Measurements from ENCODE around the gene GALNT10.

The GALNT10 gene

DNA sequence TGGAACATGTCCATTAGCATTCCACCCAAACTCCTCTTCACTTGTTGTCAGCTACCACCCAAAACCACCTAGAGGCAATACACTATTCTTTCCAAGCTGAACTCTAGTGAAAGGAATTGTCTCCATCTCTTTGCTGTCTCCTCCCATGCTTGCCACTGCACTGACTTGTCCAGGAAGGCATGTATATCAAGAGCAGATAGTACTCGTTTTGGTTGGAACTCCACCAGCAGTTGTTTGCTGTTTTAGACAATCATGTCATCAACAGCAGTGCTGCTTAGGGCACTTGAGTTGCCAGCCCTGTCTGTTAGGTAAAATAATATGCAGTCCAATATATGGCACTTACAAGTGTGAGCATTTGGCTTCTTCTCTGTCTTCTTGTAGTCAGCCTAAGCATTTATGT, 175.3 kb downstream of the GALNT10 start:
- DNase-seq = no peak

DNA sequence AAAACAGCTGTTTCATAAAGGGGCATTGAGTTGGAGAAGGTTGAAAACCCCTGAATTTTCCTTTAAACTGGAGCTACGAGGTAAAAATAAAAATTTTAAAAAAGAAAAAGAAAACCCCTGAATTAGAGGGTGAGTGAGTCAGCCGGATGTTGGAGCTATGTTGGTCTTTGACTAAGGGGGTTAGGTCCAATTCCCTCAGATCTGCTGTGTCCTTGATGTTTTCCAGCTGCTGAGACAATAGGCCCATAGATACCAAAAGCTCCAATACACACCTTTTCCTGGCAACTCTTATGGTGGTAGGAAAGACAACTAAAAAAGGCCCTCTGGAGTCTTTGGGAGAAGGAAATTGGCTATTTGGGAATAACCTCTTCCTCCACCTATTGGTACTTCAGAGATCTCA, 175.8 kb downstream of the GALNT10 start:
- DNase-seq = no peak

DNA sequence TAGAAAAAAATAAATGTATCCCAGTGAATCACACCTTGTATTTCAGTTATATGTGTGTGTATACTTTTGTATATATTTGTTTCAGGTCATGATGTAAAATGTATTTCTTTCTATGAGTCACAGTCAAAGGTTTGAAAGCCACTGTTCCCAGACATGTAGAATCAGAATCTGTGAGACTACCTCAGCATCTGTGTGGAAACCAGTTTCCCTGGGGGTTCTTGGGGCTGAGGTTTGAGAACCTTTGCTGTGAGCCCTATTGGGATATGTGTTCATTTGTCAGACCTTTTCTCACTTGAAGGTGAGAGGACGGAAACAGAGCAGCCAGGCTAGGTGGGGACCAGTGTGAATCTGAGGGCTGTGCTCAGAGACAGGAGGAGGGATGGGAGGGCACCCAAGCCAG, 176.6 kb downstream of the GALNT10 start:
- no peak for DNase-seq

DNA sequence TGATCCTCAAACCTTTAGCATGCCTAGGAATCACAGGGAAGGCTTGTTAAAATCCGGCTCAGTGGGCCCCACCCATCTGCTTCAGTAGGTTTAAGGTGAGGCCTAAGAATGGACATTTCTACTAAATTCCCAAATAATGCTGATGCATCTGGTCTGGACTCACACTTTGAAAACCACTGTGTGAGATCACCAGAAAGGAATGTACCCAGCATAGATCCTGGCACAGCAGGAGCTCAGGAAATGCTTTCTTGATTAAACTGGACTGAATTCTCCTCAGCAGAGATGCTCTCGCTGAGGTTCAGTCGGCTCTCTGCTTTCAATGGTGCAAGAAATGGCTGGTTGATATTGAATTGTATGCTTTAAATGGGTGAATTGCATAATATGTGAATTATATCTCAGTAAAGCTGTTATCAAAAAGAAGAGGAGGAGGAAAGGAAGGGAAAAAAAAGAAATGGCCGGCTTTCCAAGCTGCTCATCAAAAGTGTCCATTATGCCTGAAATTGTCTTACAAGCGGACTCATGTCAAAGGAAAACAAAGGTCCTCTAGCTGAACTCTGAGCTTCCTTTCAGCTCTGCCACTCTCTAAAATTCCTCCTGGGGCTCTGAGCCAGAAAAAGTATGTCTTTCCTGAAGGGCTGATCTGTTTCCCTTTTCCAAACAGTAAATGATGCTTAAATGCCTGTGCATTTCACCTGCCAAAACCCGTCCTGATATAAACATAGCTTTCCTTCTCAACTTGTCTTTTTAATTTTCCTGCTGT, 177.7 kb downstream of the GALNT10 start:
- no peak for DNase-seq

DNA sequence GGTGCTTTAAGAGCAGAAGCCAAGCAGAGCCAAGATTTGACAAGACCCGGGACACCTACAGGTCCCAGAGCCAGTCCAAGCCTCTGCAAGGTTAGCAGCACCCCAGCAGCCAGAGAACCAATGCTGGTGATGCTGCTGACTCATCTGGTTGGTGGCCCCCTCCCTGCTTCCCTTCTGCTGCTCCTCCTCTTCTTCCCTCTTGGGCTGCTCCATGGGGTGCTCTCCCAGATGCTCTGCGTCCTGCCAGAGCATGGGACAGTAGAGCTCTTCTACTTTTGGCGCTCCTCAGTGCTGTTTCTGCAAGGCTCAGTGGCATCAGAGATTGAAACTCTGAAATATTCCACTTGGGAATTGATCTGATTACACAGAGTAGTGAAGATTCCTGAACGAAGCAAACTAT, 179.1 kb downstream of the GALNT10 start:
- no peak for DNase-seq

DNA sequence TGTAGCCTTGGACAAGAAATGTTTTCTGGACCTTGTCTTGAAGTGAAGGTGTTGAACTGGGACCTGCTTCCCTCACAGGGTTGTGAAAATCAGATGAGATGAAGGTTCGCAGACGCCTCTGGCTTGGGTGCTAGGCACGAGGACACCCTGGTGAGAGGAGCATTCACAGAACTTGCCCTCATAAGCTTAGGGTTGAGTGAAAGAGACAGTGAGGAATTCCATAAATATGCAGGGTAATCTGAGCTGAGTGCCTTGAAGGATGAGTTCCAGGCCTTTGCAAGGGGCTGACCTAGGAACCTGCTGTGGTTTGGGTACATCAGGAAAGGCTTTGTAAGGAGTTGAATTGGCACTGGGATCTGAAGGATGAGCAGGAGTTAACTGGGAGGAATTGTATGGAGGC, 179.6 kb downstream of the GALNT10 start:
- no peak for DNase-seq

DNA sequence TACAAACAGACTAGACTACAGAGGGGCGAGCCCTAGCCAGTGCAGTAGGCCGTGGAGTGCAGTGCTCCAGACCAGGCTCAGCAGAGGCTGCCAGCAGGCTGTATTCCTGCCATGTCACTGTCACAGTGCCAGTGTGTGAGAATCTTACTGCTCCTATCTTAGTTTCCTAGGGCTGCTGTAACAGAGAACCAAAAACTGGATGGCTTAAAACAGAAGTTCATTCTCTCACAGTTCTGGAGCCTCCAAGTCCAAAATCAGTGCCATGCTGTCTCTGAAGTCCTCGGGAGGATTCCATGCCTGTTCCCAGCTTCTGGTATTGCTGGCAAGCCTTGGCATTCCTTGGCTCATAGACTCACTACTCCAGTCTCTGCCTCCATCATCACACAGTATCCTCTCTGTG, 180.3 kb downstream of the GALNT10 start:
- DNase-seq = no peak

DNA sequence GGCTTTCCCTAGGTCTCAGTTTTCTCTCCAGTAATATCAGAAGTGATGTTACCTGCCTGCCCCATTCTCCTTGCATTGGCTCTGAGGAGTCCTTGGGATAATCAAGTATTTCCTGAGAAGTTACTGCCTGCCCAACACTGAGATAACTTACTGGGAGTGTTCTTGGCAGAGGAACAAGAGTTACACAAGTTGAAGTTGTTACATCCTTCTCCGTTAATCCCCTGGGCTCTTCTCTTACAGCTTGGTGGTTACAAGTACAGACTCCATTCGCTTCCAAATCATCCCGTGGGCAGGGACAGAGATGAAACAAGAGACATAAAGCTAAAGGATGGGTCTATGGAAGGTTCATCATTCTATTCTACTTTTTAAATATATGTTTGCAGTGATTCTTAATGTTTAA, 181.2 kb downstream of the GALNT10 start:
- no peak for DNase-seq

DNA sequence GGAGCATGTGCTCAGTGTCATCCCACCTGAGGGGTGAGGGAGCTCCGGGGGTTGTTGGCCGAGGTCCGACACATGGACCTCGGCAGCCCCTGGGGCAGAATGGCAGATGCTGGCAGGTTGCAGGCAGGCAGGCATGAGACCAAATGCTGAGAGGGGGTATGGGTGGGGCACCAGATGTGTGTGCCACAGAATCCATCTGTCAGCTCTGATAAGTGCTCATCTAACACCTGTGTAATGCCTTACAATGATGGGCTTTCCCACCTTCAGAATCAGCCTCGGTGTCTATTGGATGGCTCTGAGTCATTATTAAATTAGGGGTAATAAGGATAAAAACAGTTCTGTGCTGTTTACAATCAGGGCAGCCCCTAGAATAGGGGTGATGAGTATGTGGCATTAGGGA, 182.1 kb downstream of the GALNT10 start:
- no peak for DNase-seq

DNA sequence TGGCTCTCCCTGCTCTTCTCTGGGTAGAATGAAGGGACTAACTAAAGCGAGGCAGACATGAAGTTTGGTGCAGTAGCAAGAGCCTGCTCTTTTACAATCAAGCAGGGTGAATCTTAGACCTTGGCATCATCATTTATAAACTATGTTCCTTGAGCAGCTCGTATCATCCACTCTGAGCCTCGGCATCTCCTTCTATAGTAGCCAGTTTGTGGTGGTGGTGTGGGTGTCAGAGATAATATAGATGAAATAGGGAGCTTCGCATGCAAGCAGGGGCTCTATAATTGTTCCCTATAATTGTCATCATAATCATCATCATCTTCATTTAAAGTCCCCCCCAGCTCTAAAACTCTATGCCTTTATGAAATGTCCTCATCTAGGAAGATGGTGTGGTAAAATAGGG, 182.8 kb downstream of the GALNT10 start:
- no peak for DNase-seq

DNA sequence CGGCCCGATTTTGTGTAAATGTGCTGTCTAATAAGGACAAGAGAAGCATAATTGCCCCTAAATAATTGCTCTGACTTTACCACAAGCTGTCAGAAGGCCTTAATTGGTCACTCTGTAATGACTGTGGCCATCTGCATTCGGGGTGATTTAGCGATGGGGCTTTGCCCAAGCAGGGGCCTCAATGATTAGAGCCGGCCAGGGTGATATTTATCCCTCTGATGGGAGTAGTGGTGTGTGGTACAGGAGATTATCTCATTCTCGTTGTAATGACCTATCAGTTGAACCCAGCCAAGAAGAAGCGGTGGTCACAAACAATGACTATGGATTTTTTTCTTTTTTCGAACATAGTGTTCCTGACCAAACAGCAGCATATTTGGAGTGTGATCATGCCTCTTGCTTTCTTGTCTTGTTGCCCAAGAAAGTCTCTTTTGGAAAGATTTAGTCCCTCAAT, 183.2 kb downstream of the GALNT10 start:
- no peak for DNase-seq

DNA sequence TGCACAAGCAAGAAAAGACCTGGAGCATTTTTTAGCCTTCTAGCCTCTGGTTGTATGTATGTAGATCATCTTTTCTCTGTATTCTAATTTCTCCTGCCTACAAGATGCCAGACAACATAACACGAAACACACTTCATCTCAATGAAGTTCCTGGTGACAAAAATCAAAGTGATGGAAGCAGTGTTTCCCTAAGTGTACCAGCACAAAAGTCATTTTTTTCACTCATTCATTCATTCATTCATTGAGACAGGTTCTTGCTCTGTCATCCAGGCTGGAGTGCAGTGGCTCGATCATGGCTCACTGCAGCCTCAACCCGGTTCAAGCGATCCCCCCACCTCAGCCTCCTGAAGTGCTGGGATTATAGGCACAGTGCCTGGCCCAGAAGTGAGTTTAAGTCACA, 183.7 kb downstream of the GALNT10 start:
- DNase-seq = no peak

DNA sequence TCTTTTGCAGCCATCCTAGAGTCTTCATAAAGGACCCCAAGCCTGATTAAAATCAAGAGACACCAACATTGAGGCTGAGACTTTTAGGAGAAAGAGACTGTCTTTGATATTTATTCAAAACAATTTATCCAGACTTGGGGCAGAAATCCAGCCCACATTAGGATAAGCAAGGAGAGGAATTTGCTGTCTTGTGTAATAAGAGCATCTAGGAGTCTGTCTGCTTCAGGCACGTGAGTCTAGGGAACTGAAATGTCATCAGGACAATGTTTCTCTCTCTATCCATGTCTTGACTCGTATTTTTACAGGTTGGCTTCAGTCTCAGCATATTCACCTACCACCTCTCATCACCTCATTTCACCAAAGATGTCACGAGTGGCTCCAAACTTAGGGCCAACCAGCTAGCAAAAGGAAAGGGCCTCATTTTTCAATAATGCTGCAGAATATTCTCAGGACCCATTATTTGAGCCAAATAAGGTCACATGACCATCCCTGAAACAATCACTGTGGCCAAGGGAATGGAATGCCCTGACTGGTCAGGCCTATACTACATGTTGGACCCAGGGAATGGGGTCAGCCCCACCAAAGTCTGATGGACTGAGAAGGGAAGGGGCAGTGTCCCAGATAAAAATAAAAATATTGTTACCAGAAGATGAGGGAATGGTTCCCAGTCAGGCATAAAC, 184.9 kb downstream of the GALNT10 start:
- DNase-seq = no peak

DNA sequence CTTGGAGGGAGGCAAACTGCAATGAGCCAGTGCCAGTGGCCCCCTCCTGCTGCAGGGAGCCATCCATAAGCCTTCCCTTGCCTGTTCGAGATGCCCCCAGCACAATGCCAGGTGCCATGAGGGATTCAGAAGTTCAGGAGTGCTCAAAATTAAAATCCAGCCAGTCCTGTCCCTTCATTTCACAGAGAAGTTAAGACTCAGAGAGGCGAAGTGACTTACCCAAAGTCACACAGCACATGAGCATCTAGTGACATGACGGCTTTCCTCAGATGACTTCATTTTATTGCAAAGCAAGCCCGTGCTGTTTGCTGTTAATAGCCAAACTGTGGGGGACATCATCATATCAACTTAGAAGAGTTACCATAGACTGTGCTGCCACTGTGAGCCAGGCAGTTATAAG, 185.9 kb downstream of the GALNT10 start:
- DNase-seq = no peak

DNA sequence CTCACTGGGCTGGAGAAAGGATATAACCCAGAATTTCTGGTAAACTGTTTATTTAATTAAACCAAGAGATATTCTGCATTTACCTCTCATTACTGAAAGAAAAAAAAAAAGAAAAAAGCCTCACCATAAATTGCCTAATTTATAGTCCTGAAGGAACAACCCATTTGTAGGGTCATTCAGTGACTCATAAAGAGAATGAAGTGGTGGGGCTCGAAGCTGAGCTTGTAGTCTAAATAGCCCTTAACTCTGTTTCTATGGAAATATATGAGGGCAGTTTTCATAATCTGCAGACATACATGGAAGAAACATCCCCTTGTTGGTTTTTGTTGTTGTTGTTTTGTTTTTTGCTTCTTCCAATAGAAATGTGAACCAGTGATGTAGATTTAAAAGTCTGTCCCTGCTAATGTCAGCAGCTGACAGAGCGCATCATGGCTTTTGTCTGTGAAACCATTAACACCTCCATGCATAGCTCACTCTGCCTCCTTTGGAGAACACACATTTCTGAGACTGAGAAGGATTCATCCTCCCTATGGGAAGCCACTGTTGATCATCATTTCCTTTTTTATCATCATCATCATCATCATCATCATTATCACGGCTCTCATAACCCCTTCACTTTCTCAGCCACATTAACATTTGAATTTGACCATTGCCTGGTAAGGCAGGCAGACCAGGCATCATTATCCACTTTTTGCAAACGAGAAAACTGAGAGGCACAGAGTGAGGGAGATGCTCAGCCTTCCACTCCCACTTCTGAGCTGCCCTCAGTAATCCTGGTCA, 187.4 kb downstream of the GALNT10 start:
- no peak for DNase-seq

DNA sequence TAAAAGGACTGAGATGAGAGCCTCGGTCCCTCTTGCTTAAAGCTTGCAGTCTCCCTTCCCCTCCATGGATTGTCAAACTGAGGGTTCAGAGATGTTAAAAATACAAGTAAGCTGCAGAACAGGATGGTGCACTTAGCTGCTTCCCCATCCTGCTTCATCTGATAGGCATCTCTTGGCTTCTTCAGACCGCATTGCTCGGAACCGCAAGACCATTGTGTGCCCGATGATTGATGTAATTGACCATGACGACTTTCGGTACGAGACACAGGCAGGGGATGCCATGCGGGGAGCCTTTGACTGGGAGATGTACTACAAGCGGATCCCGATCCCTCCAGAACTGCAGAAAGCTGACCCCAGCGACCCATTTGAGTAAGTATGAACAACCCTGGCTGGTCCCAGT, 189.7 kb downstream of the GALNT10 start:
- DNase-seq = no peak

DNA sequence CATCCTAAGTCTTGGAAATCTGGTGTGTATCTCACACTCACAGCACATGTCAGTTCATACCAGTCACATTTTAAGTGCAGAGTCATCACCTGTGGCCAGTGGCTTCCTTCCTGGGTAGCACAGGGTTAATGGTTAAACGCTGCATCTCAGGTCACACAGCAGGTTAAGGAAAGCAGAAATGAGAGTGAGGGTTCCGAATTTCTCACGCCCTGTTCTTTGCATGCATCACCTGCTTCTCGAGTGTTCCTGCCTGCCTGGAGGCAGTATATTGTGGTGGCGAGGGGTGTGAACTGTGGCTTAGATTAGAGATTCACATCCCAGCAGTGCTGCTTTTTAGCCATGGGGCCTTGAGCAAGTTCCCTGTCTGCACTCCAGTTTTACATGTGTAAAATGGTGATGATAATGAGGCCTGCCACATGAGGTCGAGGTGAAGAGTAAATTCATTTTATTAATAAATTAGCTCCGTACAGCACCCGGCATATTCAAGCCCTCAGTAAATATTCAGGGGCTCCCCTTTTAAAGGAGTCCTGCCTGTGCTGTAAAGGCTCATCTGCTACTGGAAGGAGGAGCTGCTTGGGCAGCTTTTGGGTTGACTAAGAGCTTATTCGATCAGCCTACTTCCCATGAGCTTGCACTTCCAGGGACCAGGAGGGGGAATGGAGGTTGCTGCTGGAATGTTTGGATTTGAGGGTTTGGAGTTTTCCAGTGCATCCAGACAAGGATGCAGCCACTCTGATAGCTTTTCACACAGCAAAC, 194.1 kb downstream of the GALNT10 start:
- peak; percentile 57 for DNase-seq

DNA sequence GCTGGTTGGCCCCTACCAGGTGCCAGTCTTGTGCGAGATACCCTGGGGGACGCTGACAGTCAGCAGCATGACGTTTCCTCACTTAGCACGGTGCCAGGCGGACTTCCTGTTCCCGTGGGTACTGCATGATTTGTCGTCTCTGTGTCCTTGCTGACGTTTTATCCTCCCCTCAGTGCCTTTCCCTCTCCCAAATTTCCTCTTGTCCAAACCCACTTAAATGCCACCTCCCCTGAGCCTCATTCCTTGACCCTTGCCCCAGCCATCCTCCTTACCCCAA, 194.6 kb downstream of the GALNT10 start:
- DNase-seq = peak; percentile 46

DNA sequence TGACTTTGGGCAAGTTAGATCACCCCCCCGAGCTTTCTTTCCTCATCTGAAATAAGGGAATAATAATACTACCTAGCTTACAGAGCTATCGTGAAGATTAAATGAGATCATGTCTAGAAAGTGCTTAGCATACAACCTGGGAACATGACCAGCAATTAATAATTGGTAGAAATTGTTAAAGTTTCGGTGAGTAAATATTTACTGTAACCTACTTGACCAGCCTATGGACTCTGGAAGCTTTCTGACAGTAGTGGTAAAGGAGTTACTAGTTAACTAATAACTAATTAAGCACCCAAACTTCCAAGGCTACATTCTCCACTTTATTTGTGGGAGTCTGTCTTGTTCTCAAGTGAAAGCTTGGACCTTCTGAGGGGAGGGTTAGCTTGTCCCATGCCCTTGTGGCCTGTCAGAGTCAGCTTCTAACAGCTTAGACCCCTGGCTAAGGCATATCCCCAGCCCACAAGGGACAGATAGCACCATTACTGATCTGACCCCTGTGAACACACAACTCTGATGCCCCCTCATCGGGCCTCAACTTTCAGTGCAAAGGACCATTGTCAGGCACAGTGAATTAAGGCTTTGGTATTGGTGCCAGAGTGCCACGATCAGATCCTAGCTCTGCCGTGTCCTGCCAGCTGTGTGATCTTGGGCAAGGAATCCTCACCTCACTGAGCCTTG, 196.6 kb downstream of the GALNT10 start:
- no peak for DNase-seq

DNA sequence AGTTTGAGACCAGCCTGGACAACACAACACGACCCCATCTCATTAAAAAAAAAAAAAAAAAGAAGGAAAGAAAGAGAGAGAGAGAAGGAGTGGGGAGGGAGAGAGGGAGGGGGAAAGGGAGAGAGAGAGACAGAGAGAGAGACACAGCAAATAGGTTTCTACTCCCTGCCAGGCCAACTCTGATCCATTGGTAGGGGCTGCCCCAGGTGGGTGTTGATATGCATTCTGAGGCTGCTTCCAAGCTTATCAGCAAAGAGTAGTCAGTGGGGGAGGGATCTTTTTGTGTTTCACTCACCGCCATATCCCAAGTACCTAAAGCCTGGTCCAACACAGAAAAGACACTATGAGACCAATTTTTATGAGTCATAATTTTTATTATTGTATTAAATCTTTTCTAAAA, 198.3 kb downstream of the GALNT10 start:
- no peak for DNase-seq

DNA sequence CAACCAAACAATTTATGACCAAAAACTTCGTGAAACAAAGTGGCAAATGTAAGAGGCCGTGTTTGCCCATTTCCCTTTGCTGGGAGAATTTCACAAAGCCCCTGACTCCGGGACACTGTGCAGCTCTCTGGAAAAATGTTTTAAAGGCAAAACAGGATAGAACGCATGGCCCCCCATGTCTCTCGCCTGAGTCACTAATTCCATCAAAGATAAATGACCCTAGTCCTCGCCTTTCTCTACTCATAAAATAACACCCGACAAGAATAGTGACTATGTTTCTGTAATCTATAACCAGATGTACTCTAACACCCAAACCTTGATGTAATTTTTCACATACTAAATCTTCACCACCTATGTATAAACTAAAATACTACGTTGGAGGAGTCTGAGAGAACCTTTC, 199.6 kb downstream of the GALNT10 start:
- no peak for DNase-seq

DNA sequence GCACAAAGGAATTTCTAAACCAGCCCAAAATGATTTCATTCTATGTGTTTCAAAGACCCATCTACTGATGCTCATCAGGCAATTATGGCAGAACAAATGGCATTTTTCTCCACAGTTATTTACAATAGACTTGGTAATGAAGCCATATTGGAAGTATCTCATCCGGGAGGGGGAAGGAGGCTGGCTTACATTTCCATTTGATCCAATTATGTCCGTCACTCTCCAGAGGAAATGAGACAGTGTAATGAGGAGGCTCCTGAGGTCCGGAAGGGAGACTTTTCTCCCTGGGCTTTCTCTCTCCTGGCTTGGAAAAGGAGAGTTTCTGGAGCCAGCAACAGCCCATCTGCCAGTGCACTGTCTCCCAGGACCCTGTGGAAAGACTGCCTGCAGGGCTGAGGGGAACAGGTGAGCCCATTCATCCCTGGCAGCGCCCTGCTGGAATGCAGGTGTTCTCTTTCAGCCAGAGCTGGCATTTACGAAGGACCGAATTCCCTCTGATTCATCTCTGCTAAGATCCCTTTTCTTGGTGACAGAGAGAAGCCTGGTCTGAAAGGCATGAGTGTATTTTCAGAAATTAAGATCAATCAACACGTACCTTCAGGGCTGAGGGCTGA, 200.3 kb downstream of the GALNT10 start:
- DNase-seq = no peak
